ENCODE results near the gene MYCL.
A peak's percentile ranks its signal among the peaks of the same experiment; 100 is the strongest.

- TF ChIP-seq EGR1 (IDR thresholded peaks at IDR 0.05; ENCODE audit: borderline replicate concordance, low read depth, low read length) (no peak), CTCF (IDR thresholded peaks at IDR 0.05; ENCODE audit: control extremely low read depth in 1 of 3, insufficient read depth in 1 of 3, low read depth in 1 of 3, low read length in 3 of 3) (peak; percentile 21 to 89 (median 81)), JUND (IDR thresholded peaks at IDR 0.05; ENCODE audit: low read length) (no peak), POLR2AphosphoS5 (IDR thresholded peaks at IDR 0.05; ENCODE audit: low read depth, low read length) (no peak), MAFK (IDR thresholded peaks at IDR 0.05; ENCODE audit: low read depth, low read length) (no peak), EZH2 (IDR thresholded peaks at IDR 0.05; ENCODE audit: low read depth, low read length, severe bottlenecking) (no peak)
Measured at GRCh38 chr1:39919545-39919944, 17.8 kb upstream of the MYCL start.

Measured in H1 (cell line).